ENCODE results near the gene RPL18A.

The RPL18A gene

DNA sequence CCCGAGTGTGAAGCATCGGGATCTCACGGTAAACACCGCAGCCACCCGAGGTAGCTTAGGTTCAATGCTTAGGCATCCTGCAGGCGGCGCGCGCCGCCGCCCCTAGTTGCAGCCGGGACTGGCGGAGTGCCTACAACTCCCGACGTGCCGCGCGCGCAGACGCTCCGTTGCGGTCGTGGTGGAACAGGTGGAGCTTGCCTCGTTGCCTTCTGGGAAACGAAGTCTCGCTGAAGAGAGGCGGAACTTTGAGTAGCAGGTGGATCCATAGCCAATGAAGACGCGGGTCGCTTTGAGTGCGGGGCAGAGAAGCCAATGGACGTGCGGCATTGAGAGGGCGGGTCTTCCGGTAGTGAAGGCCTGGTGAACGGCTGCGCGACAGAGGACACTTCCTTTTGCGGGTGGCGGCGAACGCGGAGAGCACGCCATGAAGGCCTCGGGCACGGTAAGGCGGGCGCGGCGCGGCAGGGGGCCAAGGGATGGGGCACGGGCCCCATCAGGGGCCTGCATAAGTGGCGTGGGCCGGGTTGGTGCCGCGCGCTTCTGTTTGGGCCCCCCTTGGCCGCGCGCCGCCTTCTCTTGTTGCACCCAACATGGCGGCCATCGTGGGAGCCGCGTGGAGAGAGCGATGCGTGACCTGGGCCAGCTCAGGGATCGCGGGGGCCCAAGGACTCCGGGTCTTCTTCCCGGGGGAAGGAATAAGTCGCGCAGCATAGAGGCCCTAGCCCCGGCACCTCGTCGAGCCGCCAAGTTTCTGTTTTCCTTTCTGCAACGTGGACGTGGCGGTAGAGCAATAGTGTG, at the start of gene RPL18A:
RPL18A (plus strand) TSS at position 378 of the 798 bp plus-strand sequence; CDS start at position 425, 47 bp downstream.
- peak; percentile 100 for DNase-seq (ENCODE audit: low spot score)

DNA sequence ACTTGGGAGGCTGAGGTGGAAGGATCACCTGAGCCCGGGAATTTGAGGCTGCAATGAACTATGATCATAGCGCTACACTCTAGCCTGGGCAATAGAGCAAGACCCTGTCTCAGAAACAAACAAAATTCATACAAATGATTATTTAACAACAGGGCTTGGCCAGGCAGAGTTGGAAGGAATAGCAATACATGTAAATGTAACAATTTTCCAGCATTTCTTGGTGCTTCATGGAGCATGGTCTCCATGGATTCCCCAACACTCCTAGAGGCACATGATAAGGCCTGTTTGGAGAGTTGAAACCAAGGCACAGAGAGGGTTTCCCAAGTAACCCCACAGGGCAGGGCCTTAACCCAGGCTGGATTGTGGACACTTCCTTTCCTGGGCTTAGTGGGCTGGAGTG, 48.6 kb upstream of the RPL18A start:
- no peak for DNase-seq (ENCODE audit: low spot score)

DNA sequence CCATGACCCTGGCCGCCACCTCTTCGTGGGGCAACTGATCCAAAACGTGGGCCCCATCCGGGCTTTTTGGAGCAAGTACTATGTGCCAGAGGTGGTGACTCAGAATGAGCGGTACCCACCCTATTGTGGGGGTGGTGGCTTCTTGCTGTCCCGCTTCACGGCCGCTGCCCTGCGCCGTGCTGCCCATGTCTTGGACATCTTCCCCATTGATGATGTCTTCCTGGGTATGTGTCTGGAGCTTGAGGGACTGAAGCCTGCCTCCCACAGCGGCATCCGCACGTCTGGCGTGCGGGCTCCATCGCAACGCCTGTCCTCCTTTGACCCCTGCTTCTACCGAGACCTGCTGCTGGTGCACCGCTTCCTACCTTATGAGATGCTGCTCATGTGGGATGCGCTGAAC, 48.0 kb upstream of the RPL18A start:
- no peak for DNase-seq (ENCODE audit: low spot score)

DNA sequence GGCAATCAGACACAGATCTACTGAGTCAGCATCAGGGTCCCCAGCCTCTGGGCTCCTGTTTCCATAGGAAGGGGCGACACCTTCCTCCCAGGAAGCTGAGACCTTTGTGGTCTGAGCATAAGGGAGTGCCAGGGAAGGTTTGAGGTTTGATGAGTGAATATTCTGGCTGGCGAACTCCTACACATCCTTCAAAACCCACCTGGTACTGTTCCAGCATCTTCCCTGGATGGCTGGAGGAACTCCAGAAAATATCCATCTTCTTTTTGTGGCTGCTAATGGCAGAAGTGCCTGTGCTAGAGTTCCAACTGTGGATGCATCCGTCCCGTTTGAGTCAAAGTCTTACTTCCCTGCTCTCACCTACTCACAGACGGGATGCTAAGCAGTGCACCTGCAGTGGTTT, 47.6 kb upstream of the RPL18A start:
- no peak for DNase-seq (ENCODE audit: low spot score)

DNA sequence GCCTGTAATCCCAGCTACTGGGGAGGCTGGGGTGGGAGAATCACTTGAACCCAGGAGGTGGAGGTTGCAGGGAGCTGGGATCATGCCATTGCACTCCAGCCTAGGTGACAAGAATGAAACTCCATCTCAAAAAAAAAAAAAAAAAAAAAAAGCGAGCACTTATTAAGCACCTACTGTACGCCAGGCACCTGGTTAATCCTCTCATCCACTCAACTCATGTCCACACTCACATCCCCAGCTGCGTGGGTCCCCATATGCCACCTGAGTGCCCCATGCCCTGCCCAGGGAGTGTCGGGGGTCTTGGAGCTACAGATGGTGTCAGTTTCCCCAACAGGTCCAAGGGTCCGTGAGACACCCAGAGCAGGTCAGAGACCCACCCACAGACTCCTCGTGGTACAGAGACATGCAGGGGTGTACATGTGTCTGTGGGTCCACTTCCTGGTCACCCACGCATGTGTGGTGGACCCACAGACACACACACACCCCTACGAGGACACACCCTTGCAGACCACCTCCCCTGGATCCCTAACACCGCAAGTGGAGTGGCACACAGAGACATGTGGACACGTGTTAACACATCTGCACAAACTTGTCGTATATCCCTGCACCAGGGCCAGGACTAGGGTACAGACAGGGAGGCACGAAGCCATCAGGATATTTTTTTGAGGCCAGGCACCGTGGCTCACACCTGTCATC, 41.9 kb upstream of the RPL18A start:
- DNase-seq (ENCODE audit: low spot score) = no peak

DNA sequence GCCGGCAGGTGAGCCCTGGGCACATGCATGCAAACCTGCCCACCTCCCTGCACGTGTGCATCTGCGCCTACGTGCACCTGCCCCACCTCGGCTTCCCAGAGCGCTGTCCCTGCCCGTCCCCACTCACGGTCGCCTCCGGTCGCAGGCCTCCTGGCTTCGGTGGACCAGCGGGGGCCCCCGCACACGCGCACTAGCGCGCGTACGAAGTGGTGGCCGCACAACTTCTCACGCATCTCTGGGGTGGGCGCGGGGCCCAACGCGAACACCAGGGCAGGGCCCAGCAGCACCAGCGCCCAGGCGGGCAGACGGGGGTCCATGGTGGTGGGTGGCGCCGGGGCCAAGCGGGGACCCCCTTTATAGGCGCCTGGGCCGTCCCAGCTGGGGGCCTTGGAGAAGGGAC, 38.5 kb upstream of the RPL18A start, which contains the start of gene INSL3:
INSL3 (minus strand) TSS at position 330 of the 400 bp plus-strand sequence; CDS start at position 317, 13 bp downstream.
- DNase-seq (ENCODE audit: low spot score) = no peak

DNA sequence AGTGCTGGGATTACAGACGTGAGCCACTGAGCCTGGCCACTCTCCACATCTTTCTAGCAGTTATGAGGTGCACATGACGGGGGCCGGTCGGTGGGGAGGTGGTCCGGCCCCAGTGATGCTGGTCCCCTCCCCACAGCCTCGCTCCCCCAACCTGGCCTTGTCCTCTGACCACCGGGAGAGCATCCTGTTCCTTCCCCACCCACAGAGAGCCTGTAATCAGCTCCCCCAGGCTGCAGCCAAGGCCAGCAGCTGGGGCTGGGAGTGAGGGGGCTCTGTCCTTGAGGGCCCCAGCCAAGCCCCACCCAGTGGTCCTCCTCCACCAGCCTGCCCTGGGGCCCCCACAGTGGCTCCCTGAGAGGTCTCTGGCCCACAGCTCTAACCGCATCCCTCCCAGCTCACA, 35.4 kb upstream of the RPL18A start:
- DNase-seq (ENCODE audit: low spot score) = no peak

DNA sequence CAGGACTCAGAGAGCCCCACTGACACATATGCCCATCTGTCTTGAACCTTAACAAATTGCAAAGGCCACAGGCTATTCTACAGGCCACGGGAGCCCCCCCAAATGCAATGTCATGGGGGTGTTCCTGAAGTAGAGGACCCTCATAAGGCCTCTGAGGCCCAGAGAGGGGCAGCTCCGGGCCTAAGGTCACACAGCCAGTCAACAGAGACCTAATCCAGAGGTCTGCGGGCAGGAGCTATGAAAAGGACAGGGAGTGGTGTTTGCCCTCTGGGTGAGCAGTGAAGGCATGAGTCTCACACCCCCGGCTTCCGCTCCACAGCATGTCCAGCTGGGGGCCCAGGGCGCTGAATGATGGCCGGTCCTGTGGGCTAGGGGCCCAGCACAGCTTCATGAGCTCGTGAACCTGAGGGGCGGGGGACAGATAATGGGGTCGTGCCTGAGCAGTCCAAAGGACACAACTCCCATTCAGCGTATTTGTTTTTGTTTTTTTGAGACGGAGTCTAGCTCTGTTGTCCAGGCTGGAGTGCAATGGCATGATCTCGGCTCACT, 33.1 kb upstream of the RPL18A start:
- no peak for DNase-seq (ENCODE audit: low spot score)

DNA sequence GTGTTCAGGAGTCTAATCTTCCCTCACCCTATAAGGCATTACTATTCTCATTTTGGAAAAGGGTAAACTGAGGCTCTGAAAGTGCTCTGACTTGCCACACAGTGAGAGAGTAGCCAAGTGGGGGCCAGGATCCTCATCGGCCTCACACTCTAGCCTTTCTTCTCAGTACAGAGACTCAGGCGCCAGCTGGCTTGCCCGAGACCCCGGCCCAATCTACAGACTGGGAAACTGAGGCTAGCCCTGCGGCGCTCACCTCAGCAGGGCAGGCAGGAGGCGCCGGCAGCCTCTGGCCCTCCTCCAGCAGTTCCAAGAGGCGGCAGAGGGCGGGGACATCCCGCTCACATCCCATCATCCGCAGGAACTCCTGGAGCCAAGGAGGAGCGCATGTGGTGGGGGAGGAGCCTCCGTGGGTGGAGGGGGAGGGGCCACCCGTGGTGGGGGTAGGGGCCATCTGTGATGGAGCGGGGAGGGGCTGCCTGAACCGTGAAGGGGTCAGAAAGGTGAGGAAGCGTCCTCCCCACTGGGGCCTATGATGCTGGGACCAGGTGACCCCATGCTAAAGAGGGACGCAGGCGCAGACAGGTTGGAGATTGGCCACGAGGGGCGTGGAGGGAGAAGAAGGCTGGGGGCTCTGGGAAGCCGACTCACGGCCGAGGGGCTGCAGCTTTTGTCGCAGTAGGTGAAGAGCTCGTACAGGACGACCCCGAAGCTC, 29.7 kb upstream of the RPL18A start:
- no peak for DNase-seq (ENCODE audit: low spot score)

DNA sequence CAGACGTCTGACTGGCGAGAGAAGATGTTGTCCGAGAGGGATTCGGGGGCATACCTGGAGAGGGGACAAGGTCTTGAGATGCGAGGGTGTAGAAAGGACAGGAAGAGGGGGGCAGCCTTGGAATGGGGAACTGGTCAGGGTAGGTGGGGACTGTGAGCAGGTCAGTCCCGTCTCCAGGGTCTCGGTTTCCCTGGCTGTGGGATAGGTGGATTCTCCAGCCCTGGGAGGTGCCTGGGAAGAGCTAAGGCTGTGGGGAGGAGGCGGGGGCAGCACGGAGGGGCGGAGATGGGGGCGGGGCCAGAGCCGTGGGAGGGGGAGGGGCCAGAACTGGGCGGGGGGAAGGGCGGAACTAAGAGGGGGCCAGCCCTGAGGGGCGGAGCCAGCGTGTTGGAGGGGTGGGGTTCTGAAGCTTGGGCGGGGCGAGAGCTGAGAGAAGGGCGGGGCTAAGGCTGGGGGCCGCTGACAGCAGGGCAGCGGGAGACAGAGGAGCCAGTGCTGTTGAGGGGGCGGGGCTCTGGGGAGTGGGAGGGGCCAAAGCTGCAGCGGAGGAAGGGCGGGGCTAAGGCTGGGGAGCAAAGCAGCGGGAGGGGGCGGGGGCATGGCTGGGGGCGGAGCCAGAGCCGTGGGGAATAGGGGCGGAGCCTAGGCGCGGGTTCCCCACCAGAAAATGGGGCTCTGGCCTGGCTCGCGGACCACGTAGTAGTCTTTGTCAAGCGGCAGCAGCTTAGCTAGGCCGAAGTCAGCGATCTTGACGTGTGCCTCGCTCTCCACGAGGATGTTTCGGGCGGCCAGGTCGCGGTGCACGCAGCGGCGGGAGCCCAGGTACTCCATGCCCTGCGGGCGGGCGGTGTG, 28.9 kb upstream of the RPL18A start:
- no peak for DNase-seq (ENCODE audit: low spot score)

DNA sequence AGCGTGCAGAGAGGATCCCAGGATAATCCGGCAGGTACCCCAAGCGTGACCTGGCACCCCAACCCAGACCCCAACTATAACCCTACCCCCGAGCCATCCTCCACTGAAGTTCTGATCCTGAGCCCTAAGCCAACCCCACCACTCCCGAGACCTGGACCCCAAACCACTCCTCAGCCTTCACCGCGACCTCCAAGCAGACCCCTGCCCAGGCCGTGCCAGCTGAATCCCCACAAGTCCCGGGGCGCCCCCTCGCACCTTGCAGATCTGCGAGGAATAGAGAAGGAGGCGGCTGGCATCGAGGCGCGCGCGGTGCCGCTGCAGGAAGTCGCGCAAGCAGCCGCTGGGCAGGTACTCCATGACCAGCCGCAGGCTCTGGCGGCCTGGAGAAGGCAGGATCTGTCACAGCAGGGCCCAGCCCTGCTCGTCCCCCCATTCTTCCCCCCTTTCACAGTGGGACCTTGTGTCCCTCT, 28.3 kb upstream of the RPL18A start:
- DNase-seq (ENCODE audit: low spot score) = no peak

DNA sequence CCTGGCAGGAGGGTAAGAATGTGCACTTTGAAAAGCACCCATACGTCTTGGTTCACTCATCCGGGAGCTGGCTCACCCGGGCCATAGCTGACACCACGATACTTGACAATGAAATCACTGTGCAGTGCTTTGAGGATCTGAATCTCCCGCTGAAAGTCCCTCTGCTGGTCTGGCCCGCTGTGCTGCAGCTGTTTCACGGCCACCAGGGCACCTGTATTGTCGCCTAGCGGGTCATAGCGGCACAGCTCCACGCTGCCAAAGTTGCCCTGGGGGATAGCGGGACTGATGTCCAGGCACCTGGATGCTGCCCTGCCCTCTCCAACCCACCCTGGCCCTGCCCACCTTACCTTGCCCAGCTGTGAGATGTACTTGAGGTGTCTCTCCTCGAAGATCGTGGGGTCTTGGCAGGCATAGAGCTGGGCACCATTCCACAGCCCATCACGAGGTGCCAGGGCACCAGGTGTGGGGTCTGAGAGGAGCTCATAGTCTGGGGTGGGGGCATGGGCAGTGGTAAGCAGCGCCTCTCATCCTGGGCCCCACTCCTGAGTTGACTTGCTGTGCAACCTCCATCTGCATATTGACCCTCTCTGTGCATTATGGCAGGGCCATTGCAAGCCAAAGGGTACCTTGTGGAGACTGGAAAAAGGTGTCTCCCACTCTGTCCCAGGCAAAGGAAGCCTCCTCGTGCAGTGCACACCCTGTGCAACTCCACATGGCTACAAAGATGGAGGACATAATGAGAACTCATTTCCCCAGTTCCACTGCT, 27.1 kb upstream of the RPL18A start:
- no peak for DNase-seq (ENCODE audit: low spot score)

DNA sequence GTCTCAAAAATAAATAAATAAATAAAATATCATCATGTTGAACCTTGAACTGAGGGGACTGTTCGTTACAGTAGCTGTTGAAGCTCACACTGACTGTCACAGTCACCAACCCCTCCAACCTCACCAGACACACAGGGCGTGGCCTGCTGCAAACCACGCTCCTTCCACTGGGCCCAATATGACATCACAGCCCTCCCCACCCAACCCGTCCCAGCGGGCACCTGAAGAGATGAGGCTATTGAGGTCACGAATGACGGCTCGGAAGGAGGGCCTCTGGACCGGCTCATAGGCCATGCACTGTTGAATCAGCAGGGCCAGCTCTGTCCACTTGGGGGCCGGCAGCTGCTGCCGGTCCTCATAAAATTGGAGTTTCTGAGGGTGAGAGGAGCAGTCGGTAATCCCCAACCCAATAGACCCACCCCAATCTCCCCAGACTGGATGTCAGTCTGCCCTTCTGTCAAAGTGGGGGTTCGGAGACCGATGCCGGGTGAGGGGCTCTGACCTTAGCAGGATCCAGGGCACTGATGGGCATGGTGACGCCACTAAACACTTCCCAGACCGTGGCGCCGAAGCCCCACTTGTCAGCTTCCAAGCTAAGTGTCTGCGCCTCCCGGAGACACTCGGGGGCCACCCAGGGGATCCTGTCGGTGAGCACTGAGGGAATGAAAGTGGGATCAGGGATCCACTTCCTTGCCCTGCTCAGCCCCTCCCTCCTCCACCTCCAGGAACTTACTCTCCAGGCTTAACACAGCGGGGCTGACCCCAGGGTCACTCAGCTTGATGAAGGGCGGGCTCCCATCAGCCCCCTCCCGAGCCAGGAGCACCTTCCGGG, 25.1 kb upstream of the RPL18A start:
- DNase-seq (ENCODE audit: low spot score) = no peak

DNA sequence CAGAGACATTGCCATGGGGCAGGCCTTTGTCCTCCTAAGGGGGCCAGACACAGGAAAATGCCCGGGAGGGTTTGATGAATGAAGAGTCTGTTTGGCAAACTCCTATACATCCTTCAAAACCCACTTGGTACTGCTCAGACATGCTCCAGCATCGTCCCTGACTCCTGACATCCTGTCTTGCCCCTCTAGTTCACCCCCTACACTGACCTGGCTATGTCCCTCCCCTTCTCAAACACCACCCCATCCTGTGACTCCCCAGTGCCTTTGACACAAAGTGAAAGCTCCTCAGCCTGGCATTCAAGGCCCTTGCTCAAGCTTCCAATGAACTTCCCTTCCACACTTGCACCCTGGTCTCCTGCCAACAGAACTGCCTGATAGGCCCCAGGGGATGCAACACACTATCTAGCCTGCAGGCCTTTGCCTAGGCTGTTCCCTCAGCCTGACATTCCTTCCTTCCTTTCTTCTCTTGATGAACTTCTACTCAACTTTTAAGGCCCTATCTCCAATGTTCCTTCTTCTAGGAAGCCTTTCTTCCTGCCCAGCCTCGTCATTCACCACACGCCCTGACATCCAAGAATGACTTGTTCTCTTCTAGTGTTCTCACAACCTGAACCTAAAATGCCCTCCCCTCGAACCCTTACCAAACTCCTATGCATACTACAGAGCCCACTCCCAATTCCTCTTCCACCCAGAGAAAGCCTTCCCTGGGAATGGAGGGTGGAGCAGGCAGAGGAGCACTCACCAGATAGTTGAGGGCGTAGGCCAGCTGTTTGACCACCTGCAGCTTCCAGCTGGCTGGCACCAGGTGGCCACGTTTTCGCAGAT, 24.3 kb upstream of the RPL18A start:
- DNase-seq (ENCODE audit: low spot score) = no peak

DNA sequence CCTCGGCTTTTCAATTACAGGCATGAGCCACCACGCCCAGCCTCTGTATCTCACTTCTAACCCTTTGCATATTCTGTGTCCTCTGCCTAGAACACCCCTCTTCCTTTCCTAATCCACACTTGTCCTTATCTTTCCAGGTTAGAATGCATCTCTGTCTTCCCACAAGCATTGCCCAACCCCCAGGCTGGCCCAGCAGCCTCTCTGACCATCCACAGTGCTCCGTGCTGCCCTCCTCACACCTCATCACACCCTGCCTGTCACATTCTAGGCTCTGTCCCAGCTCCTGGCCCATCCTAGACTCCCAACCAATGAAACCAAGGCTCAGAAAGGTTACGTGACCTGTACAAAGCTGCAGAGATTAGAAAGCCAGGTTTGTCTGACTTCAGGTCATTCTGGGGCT, 23.2 kb upstream of the RPL18A start:
- DNase-seq (ENCODE audit: low spot score) = no peak

DNA sequence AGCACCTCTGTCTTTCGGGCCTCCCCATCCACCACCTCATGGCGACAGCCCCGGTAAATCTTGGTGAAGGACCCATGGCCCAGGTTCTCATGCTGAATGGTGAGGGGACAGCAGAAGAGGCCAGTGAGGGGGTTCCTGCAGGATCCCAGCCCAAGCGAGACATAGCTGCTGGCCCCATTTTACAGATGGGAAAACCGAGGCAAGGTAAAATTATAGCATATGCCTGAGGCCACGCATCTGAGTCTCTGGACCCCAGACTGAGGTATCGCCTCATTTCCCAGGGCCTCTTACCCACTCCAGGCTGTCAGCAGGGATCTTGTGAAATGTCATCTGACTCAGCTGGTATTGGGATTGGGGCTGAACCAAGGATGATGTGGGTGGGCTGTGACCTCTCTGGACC, 21.7 kb upstream of the RPL18A start:
- DNase-seq (ENCODE audit: low spot score) = no peak

DNA sequence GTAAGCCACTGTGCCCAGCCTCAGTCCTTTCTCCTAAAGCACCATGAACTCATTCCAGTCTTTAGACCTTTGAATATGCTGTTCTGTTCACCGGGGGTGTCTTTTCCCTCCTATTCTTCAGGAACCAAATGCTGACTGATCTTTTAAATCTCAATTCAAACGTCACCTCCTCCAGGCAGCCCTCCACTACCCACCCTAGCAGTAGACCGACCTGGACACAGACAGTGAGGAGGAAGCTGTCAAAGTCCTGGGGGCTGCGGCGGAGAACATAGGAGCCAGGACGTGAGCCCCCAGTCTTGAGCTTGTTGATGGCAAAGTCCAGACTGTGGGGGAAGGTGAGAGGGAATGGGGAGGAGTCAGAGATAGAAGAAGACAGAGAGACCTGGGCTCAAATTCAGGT, 19.7 kb upstream of the RPL18A start:
- no peak for DNase-seq (ENCODE audit: low spot score)

DNA sequence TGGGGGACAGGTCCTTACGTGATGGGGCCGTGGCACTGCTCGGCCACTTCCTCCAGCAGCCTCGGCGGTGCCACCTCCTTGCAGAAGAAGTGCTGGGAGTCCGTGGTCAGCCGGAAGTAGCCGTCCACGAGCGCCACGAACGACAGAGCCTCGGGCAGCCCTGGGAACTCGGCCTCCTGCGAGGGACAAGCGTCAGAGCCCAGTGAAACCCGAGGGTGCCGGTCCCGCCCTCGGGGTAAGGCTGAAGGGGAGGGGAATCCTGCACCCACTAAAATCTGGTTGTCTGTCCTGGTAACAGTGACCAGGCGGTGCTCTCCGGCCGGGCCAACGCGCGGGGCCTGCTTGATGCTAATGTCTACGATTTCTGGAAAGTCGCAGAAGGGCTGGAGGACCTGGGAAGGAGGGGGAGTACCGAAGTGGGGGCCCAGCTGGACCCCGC, 18.3 kb upstream of the RPL18A start:
- DNase-seq (ENCODE audit: low spot score) = no peak

Measured in globus pallidus (tissue), 1 donor.